HUES6 (cell line): ENCODE measurements around the gene KRTAP12-3.
"Not testable (repeated sequence)": the region's sequence is repeated elsewhere in the genome, so short reads cannot be mapped to it uniquely, and the experiment has no call there.

Experiments
- H3K27ac ChIP-seq: 2 replicates; pipeline ENCODE4 v1.7.0; 2013; ENCODE audit warnings: low read depth, mild to moderate bottlenecking, low read length, inconsistent platforms
- H3K27me3 ChIP-seq: 2 replicates; pipeline ENCODE4 v1.6.1; 2013; ENCODE audit warnings: low read length; ENCODE audit not compliant: control insufficient read depth, insufficient read depth
- H3K36me3 ChIP-seq: 2 replicates; pipeline ENCODE4 v1.6.1; 2013; ENCODE audit warnings: low read length; ENCODE audit not compliant: control insufficient read depth, insufficient read depth
- H3K4me1 ChIP-seq: 2 replicates; pipeline ENCODE4 v1.6.1; 2013; ENCODE audit warnings: low read length; ENCODE audit not compliant: control insufficient read depth, insufficient read depth
- H3K4me3 ChIP-seq: 2 replicates; pipeline ENCODE4 v1.5.1; 2013; ENCODE audit warnings: low read depth, low read length
- H3K9ac ChIP-seq: one replicate; pipeline ENCODE4 v1.6.1; 2013; ENCODE audit warnings: mild to moderate bottlenecking, low read length
- H3K9me3 ChIP-seq: 2 replicates; pipeline ENCODE4 v1.6.1; 2013; ENCODE audit warnings: low read depth, low read length; ENCODE audit not compliant: control insufficient read depth, insufficient read depth

The KRTAP12-3 gene

GRCh38 chr21:44686843-44687561 is 29.3 kb downstream of the KRTAP12-3 start:
- no peaks in the 10 kb centered on the region for H3K9me3 ChIP-seq
- H3K27ac ChIP-seq = no peak overlapping the region
- H3K36me3 ChIP-seq = no peaks in the 10 kb centered on the region
- peaks cover 17% of the 10 kb centered on the region for H3K4me1 ChIP-seq
- no peak overlapping the region for H3K4me3 ChIP-seq
- no peaks in the 10 kb centered on the region for H3K27me3 ChIP-seq
- H3K9ac ChIP-seq = no peak overlapping the region

- Histone ChIP-seq H3K9ac (no peak overlapping the region), H3K27ac (no peak overlapping the region), H3K36me3 (no peaks in the 10 kb centered on the region), H3K4me1 (peaks cover 15% of the 10 kb centered on the region), H3K4me3 (no peak overlapping the region), H3K27me3 (no peaks in the 10 kb centered on the region), H3K9me3 (peaks cover 2% of the 10 kb centered on the region; the same call in 1 of the 2 replicates)
Measured at GRCh38 chr21:44687671-44688070, 29.9 kb downstream of the KRTAP12-3 start.

GRCh38 chr21:44689740-44690139 is 32.0 kb downstream of the KRTAP12-3 start:
- H3K9ac ChIP-seq, H3K4me3 ChIP-seq, H3K27me3 ChIP-seq, H3K36me3 ChIP-seq, H3K27ac ChIP-seq: not testable (repeated sequence)
- Histone ChIP-seq H3K4me1 (peaks cover 14% of the 10 kb centered on the region), H3K9me3 (peaks cover 13% of the 10 kb centered on the region; the same call in 1 of the 2 replicates)

DNA sequence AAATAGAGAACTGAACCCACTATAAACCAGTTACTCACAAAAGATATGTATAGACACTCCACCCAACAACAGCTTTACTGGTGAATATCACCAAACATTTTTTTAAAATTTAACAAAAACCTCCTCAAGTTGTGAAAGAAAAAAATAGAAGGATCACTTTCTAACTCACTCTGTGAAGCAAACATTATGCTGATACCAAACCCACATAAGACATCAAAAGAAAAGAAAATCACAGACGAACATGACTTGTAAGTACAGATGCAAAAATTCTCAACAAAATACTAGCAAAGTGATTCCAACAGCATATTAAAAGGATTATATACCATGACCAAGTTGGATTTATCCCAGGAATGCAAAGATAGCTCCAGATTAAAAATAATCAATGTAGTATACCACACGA is 34.0 kb downstream of the KRTAP12-3 start:
- Histone ChIP-seq H3K27me3 (no peaks in the 10 kb centered on the region), H3K27ac (no peak overlapping the region), H3K4me3 (no peak overlapping the region), H3K9ac (no peak overlapping the region), H3K9me3 (peaks cover 13% of the 10 kb centered on the region; the same call in 1 of the 2 replicates), H3K36me3 (no peaks in the 10 kb centered on the region), H3K4me1 (peaks cover 25% of the 10 kb centered on the region)

- H3K27ac ChIP-seq = no peak overlapping the region
Measured at GRCh38 chr21:44692798-44693512, 35.2 kb downstream of the KRTAP12-3 start.

DNA sequence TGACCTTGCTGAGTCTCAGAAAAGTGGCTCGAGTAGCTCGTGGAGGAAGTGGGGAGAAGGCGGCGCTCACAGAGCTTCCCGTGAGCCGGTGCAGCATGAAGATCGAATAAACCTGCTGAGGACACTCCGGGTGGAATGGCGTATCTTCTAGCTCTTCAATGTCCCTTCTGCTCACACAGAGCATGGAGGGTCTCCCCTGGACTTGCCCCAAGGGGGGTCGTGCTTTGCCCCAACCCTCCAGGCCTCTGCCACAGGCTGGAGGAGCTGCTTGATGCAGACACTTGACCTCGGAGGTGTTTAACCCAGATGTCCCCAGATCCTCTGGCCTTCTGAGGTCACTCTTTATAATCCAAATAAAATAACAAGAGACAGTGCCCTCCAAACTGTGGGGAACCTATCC is 37.0 kb downstream of the KRTAP12-3 start:
- no peaks in the 10 kb centered on the region for H3K27me3 ChIP-seq
- no peak overlapping the region for H3K9ac ChIP-seq
- no peak overlapping the region for H3K4me3 ChIP-seq
- no peak overlapping the region for H3K27ac ChIP-seq
- H3K36me3 ChIP-seq = no peaks in the 10 kb centered on the region
- peaks cover 13% of the 10 kb centered on the region; the same call in 1 of the 2 replicates for H3K9me3 ChIP-seq
- peaks cover 38% of the 10 kb centered on the region for H3K4me1 ChIP-seq

More at GRCh38 chr21:44692798-44693512, 35.2 kb downstream of the KRTAP12-3 start:
- peaks cover 25% of the 10 kb centered on the region for H3K4me1 ChIP-seq
- H3K36me3 ChIP-seq = no peaks in the 10 kb centered on the region
- no peak overlapping the region for H3K4me3 ChIP-seq
- no peaks in the 10 kb centered on the region for H3K27me3 ChIP-seq
- no peak overlapping the region for H3K9ac ChIP-seq
- H3K9me3 ChIP-seq = peaks cover 13% of the 10 kb centered on the region; the same call in 1 of the 2 replicates

- Histone ChIP-seq H3K9ac (no peak overlapping the region), H3K36me3 (no peaks in the 10 kb centered on the region), H3K27me3 (no peaks in the 10 kb centered on the region)
Measured at GRCh38 chr21:44695184-44695583, 37.5 kb downstream of the KRTAP12-3 start.

GRCh38 chr21:44695641-44696040 is 37.9 kb downstream of the KRTAP12-3 start:
- Histone ChIP-seq H3K27me3 (no peaks in the 10 kb centered on the region), H3K4me1 (peaks cover 44% of the 10 kb centered on the region), H3K9ac (no peak overlapping the region), H3K4me3 (no peak overlapping the region), H3K27ac (no peak overlapping the region), H3K36me3 (no peaks in the 10 kb centered on the region), H3K9me3 (peaks cover 13% of the 10 kb centered on the region; the same call in 1 of the 2 replicates)

More at GRCh38 chr21:44695184-44695583, 37.5 kb downstream of the KRTAP12-3 start:
- Histone ChIP-seq H3K27ac (no peak overlapping the region), H3K9me3 (peaks cover 13% of the 10 kb centered on the region; the same call in 1 of the 2 replicates), H3K4me1 (peaks cover 42% of the 10 kb centered on the region), H3K4me3 (no peak overlapping the region)

DNA sequence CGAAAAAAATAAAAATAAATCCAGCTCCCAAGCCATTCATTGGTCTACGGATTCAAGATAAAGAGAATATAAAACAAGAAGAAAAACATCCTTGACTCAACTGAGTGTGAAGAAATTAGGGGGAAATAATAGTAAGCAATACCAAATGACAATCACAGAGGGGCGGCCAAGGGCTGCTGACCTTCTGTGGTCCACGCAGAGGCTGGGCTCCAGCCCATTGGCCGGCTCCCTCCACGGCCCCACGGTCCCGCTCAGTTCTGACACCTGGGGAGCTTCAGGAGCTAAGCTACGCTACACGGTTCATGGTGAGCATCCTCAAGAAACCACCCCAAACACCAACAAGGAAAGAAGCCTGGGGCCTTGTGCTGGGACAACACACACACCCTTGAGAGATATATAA is 38.8 kb downstream of the KRTAP12-3 start:
- Histone ChIP-seq H3K4me3 (peak overlapping the region; percentile 43), H3K36me3 (no peaks in the 10 kb centered on the region), H3K27ac (no peak overlapping the region), H3K27me3 (no peaks in the 10 kb centered on the region), H3K9ac (no peak overlapping the region), H3K9me3 (peaks cover 13% of the 10 kb centered on the region; the same call in 1 of the 2 replicates), H3K4me1 (peaks cover 49% of the 10 kb centered on the region)

- not testable (repeated sequence) for H3K27me3 ChIP-seq, H3K36me3 ChIP-seq, H3K27ac ChIP-seq
- H3K4me1 ChIP-seq = peaks cover 56% of the 10 kb centered on the region
- H3K4me3 ChIP-seq = peak within 1 kb of the TSS; percentile 43
- H3K9me3 ChIP-seq = peaks cover 13% of the 10 kb centered on the region; the same call in 1 of the 2 replicates
- H3K9ac ChIP-seq = peak within 1 kb of the TSS; percentile 25
Measured at GRCh38 chr21:44697172-44697810, 39.6 kb downstream of the KRTAP12-3 start, which contains the start of gene KRTAP10-12. Gene KRTAP10-12 (plus strand): TSS chr21:44697172. CDS start chr21:44697202, 30 bp downstream.
